D721Med (cell line): Measurements from ENCODE around the gene RNPEPL1.
"Not testable (repeated sequence)": the region's sequence is repeated elsewhere in the genome, so short reads cannot be mapped to it uniquely, and the experiment has no call there.

Source experiments
- DNase-seq: peaks from one replicate; pipeline ENCODE4 v3.0.0; 2011; ENCODE audit warnings: low spot score; ENCODE audit not compliant: insufficient read length
- FAIRE-seq: peaks from 2 replicates; lab custom pipeline; 2011; peaks lifted over from hg19 to GRCh38; lab: Jason Lieb, UNC
- TF ChIP-seq, protein P1 (sequence below): IDR thresholded peaks from 2 replicates; pipeline ENCODE4 v1.5.1; 2012; ENCODE audit warnings: mild to moderate bottlenecking, control low read depth; ENCODE audit not compliant: insufficient read depth; ENCODE audit errors: missing control alignments

The RNPEPL1 gene

GRCh38 chr2:240615820-240616547 is 47.7 kb downstream of the RNPEPL1 start:
- no peak for DNase-seq
- TF ChIP-seq, protein P1, sequence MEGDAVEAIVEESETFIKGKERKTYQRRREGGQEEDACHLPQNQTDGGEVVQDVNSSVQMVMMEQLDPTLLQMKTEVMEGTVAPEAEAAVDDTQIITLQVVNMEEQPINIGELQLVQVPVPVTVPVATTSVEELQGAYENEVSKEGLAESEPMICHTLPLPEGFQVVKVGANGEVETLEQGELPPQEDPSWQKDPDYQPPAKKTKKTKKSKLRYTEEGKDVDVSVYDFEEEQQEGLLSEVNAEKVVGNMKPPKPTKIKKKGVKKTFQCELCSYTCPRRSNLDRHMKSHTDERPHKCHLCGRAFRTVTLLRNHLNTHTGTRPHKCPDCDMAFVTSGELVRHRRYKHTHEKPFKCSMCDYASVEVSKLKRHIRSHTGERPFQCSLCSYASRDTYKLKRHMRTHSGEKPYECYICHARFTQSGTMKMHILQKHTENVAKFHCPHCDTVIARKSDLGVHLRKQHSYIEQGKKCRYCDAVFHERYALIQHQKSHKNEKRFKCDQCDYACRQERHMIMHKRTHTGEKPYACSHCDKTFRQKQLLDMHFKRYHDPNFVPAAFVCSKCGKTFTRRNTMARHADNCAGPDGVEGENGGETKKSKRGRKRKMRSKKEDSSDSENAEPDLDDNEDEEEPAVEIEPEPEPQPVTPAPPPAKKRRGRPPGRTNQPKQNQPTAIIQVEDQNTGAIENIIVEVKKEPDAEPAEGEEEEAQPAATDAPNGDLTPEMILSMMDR: no peak
- no peak for FAIRE-seq

DNA sequence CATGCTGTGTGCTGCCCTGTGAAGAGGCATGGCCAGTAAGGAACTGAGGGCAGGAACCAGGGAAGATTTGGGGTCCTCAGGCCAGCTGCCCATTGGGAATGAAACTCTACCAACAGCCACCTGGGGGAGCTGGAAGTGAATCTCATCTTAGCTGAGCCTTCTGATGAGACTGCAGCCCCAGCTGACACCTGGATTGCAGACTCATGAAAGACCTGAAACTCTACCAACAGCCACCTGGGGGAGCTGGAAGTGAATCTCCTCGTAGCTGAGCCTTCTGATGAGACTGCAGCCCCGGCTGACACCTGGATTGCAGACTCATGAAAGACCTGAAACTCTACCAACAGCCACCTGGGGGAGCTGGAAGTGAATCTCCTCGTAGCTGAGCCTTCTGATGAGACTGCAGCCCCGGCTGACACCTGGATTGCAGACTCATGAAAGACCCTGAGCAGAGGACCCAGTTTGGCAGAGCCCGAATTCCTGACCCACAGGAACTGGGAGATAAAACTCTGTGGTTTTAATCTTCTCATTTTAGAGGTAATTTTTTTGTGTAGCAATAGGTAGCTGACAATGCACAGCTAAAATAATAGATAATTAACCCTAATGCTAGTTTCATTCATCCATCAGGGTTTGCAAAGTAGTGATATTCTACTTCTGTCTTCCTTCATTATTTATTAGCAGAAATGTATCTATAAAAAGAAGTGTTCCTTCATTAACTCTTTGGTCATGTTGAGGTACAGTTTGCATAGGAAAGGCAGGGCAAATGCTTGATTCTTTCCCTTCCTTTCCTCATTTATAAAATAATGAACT is 48.8 kb downstream of the RNPEPL1 start:
- not testable (repeated sequence) for FAIRE-seq, DNase-seq

DNA sequence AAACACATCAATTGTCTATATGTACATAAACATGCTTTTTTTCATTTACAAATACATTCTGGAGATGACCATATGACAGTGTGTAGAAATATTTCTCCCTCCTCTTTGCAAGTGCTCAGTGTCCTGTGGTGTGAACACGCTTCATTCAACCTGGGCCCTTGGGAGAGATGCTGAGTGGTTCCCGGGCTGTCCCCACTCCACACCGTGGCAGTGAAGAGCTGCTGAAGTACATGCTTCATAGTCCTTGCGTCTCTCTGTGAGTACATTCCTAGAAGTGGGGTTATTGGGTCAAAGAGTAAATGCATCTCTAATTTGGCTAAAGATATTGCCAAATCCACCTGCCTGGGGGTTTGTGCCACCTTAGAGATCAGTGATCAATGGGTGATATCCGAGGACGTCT is 50.5 kb downstream of the RNPEPL1 start:
- TF ChIP-seq, protein P1: no peak

DNA sequence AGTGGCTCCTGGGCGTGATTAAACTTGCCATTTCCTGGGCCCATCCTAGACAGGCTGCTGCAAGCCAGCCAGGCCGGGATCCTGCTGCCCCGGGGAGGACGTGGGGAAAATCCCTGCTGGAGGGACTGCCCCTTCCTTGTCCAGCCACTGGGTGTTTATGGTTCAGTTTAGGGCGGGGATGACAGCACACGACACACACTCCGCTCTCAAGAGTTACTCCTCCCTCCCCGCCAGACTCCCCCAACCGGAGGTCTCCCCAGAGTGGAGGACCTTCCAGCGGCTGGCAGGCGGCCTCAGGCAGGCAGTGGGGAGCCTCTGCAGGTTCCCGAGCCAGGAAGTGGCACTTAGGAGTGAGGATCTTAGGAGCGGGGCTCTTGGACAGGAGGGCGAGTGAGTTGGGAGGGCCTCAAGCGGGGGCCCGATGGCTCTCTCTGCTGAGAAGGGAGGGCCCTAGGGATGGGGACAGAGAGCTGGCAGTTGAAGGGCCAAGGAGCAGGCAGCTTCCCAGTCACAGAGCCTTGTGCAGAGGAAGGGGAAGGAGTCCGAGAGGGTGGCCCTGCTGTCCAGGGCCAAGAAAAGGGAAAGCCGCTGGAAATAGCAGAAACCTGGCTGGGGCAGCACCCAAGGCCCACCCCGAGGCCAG is 51.3 kb downstream of the RNPEPL1 start:
- FAIRE-seq (no peak), DNase-seq (no peak)
- TF ChIP-seq, protein P1: no peak

More for the DNA sequence above, 50.5 kb downstream of the RNPEPL1 start:
- DNase-seq: no peak
- no peak for FAIRE-seq

DNA sequence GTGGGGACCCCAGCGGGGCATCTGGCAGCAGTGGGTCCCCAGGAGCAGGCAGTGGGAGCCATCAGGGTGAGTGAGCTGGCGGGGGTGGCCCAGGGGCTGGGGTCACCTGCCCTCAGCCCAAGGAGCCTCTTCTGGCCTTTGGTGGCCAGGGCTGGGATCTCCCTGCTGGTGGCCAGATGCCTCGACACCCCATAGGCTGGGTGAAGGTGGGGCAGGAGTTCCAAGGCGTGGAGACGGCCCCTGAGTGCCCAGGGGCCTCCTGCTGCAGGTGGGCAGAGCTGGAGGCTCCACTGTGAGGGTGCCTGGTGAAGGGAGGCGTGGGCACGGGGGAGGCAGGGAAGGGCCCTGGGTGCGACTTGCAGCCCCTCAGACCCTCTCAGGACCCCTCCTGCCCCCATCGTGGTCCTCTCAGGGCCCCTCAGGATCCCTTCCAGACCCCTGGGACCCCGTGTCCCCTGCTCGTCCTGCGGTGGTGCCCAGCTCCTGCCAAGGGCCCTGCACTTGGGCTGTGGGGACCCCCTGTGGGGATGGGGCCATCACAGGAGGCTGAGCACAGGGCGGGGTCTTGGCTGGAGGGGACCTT is 52.0 kb downstream of the RNPEPL1 start:
- TF ChIP-seq, protein P1: no peak
- FAIRE-seq: no peak
- no peak for DNase-seq

- FAIRE-seq (no peak), DNase-seq (no peak)
- TF ChIP-seq, protein P1: no peak
Measured at GRCh38 chr2:240620859-240621258, 52.6 kb downstream of the RNPEPL1 start.

- FAIRE-seq (no peak), DNase-seq (no peak)
- TF ChIP-seq, protein P1: no peak
Measured at GRCh38 chr2:240622060-240622411, 53.8 kb downstream of the RNPEPL1 start.
